ENCODE measurements around the gene RPL19. TPM values are rescaled to one million over a fixed set of nuclear protein-coding genes. Genes with fewer than 3 reads are reported as not detected.

RPL19 gene
- total and polyA plus RNA-seq, 2 experiments from 2014 or later, result 1,594 to 2,627 TPM

GRCh38 chr17:39227364-39227919 lies 27.4 kb downstream of the RPL19 start:
- H3K4me1 ChIP-seq (ENCODE audit: insufficient read depth), result peaks cover 16% of the 10 kb centered on the region
- DNase-seq (ENCODE audit: low spot score), result no peak
- no peaks in the 10 kb centered on the region for H4K20me1 ChIP-seq (replicated peaks; ENCODE audit: insufficient read depth)
- Mint-ChIP-seq H3K27me3 (ENCODE audit: insufficient read depth, low read depth, poor library complexity) (peaks cover 33% of the 10 kb centered on the region), H3K9me3 (no peaks in the 10 kb centered on the region; the same call in 2 of the 3 replicates), H3K27ac (no peak overlapping the region), H3K4me3 (no peak overlapping the region), H3K36me3 (ENCODE audit: low read depth) (no peaks in the 10 kb centered on the region; the same call in 2 of the 3 replicates), H3K4me1 (peaks cover 32% of the 10 kb centered on the region)
- H3K36me3 ChIP-seq (ENCODE audit: insufficient read depth), result no peaks in the 10 kb centered on the region
- no peak for ATAC-seq
- no peak overlapping the region for H3K4me3 ChIP-seq
- H2AFZ ChIP-seq, result no peak overlapping the region
- H3K27me3 ChIP-seq (ENCODE audit: insufficient read depth), result peaks cover 34% of the 10 kb centered on the region
- H3K4me2 ChIP-seq, result no peak overlapping the region
- TF ChIP-seq, protein P1, sequence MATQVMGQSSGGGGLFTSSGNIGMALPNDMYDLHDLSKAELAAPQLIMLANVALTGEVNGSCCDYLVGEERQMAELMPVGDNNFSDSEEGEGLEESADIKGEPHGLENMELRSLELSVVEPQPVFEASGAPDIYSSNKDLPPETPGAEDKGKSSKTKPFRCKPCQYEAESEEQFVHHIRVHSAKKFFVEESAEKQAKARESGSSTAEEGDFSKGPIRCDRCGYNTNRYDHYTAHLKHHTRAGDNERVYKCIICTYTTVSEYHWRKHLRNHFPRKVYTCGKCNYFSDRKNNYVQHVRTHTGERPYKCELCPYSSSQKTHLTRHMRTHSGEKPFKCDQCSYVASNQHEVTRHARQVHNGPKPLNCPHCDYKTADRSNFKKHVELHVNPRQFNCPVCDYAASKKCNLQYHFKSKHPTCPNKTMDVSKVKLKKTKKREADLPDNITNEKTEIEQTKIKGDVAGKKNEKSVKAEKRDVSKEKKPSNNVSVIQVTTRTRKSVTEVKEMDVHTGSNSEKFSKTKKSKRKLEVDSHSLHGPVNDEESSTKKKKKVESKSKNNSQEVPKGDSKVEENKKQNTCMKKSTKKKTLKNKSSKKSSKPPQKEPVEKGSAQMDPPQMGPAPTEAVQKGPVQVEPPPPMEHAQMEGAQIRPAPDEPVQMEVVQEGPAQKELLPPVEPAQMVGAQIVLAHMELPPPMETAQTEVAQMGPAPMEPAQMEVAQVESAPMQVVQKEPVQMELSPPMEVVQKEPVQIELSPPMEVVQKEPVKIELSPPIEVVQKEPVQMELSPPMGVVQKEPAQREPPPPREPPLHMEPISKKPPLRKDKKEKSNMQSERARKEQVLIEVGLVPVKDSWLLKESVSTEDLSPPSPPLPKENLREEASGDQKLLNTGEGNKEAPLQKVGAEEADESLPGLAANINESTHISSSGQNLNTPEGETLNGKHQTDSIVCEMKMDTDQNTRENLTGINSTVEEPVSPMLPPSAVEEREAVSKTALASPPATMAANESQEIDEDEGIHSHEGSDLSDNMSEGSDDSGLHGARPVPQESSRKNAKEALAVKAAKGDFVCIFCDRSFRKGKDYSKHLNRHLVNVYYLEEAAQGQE (IDR thresholded peaks at IDR 0.05; ENCODE audit: unreplicated experiment), result no peak
- TF ChIP-seq EZH2 (IDR thresholded peaks at IDR 0.05; ENCODE audit: low read depth, unreplicated experiment), result no peak
- TF ChIP-seq NANOG (IDR thresholded peaks at IDR 0.05; ENCODE audit: borderline replicate concordance), result no peak
- no peak for TF ChIP-seq EZH2phosphoT487 (IDR thresholded peaks at IDR 0.05; ENCODE audit: unreplicated experiment)
- no peak for TF ChIP-seq STAT1 (IDR thresholded peaks at IDR 0.05; ENCODE audit: unreplicated experiment)
- no peak for TF ChIP-seq POLR2AphosphoS5 (IDR thresholded peaks at IDR 0.05; ENCODE audit: low read depth)
- H3K27ac ChIP-seq (ENCODE audit: low read depth), result no peak overlapping the region
- no peaks in the 10 kb centered on the region for H3K9me2 ChIP-seq (ENCODE audit: insufficient read depth)
- H3F3A ChIP-seq (replicated peaks; ENCODE audit: low read depth), result peaks cover 16% of the 10 kb centered on the region; the same call in 1 of the 2 replicates
- H3K79me2 ChIP-seq (replicated peaks; ENCODE audit: insufficient read depth), result no peaks in the 10 kb centered on the region

DNA sequence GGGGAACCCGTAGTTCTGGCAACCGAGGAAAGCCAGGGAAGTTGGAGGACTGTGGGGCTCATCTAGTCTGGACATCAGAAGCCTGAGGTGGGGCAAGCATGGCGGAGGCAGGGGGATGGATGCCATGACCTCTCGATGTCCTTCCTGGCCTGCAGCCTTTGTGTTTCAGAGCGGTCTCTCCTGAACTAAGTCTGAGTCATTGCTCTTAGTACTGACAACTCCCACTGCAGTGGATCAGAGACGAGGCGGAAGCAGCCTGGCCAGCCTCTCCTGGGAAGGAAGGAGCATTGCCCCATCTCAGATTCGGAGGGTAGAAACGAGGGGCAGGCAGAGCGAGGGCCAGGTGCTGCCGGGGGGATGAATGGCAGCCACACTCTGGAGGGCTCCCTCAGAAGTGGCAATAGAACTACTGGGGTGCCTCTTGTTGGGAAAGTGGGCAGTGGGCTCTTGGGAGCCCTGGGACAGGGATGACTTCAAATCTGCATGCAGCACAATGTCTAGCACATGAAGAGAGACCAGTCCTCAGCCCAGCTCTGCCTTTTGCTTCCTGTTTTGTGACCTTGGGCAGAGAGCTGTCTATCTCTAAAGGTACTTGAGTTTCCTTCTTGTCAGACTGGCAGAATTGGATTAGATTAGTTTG lies 29.3 kb downstream of the RPL19 start:
- peaks cover 19% of the 10 kb centered on the region for H3K27me3 ChIP-seq (ENCODE audit: insufficient read depth)
- no peak overlapping the region for H3K27ac Mint-ChIP-seq
- H3F3A ChIP-seq (replicated peaks; ENCODE audit: low read depth), result peaks cover 9% of the 10 kb centered on the region; the same call in 1 of the 2 replicates
- H2AFZ ChIP-seq, result peak overlapping the region; percentile 10; the same call in 1 of the 2 replicates
- no peak for ATAC-seq
- H3K27me3 Mint-ChIP-seq (ENCODE audit: insufficient read depth, low read depth, poor library complexity), result peaks cover 27% of the 10 kb centered on the region
- H4K20me1 ChIP-seq (replicated peaks; ENCODE audit: insufficient read depth), result no peaks in the 10 kb centered on the region
- H3K27ac ChIP-seq (ENCODE audit: low read depth), result no peak overlapping the region
- no peak overlapping the region for H3K4me3 ChIP-seq
- DNase-seq (ENCODE audit: low spot score), result no peak
- H3K4me3 Mint-ChIP-seq, result no peak overlapping the region
- H3K9me2 ChIP-seq (ENCODE audit: insufficient read depth), result no peaks in the 10 kb centered on the region
- no peaks in the 10 kb centered on the region for H3K79me2 ChIP-seq (replicated peaks; ENCODE audit: insufficient read depth)
- H3K4me1 Mint-ChIP-seq, result peaks cover 24% of the 10 kb centered on the region
- peaks cover 9% of the 10 kb centered on the region for H3K4me1 ChIP-seq (ENCODE audit: insufficient read depth)
- no peaks in the 10 kb centered on the region for H3K36me3 Mint-ChIP-seq (ENCODE audit: low read depth)
- H3K9me3 Mint-ChIP-seq, result no peaks in the 10 kb centered on the region
- H3K36me3 ChIP-seq (ENCODE audit: insufficient read depth), result no peaks in the 10 kb centered on the region
- H3K4me2 ChIP-seq, result no peak overlapping the region
- TF ChIP-seq, protein P2, sequence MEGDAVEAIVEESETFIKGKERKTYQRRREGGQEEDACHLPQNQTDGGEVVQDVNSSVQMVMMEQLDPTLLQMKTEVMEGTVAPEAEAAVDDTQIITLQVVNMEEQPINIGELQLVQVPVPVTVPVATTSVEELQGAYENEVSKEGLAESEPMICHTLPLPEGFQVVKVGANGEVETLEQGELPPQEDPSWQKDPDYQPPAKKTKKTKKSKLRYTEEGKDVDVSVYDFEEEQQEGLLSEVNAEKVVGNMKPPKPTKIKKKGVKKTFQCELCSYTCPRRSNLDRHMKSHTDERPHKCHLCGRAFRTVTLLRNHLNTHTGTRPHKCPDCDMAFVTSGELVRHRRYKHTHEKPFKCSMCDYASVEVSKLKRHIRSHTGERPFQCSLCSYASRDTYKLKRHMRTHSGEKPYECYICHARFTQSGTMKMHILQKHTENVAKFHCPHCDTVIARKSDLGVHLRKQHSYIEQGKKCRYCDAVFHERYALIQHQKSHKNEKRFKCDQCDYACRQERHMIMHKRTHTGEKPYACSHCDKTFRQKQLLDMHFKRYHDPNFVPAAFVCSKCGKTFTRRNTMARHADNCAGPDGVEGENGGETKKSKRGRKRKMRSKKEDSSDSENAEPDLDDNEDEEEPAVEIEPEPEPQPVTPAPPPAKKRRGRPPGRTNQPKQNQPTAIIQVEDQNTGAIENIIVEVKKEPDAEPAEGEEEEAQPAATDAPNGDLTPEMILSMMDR (conservative IDR thresholded peaks at IDR 0.05; ENCODE audit: low read depth in 2 of 2), result no peak
- TF ChIP-seq STAT1 (IDR thresholded peaks at IDR 0.05; ENCODE audit: unreplicated experiment) (no peak), ZNF462 (CRISPR knock-in tag; IDR thresholded peaks at IDR 0.05) (no peak)
